Measurements from ENCODE around the gene PSMD5.
"Not testable (repeated sequence)": the region's sequence is repeated elsewhere in the genome, so short reads cannot be mapped to it uniquely, and the experiment has no call there.

PSMD5 gene

GRCh38 chr9:120820095-120820494, 22.6 kb downstream of the PSMD5 start:
- Histone ChIP-seq H3K36me3 (peaks cover 81% of the 10 kb centered on the region), H3K27me3 (no peaks in the 10 kb centered on the region), H3K4me1 (ENCODE audit: control insufficient read depth in 1 of 2, insufficient read depth in 1 of 2, low read depth in 1 of 2, low read length in 1 of 2) (no peaks in the 10 kb centered on the region), H3K4me3 (ENCODE audit: low read depth in 1 of 2, low read length in 1 of 2) (no peak overlapping the region), H3K27ac (no peak overlapping the region), H3K9me3 (no peaks in the 10 kb centered on the region)
- no peak for TF ChIP-seq CTCF (IDR thresholded peaks at IDR 0.05)

GRCh38 chr9:120818595-120818994, 24.1 kb downstream of the PSMD5 start:
- Histone ChIP-seq H3K36me3 (peaks cover 81% of the 10 kb centered on the region), H3K4me3 (ENCODE audit: low read depth in 1 of 2, low read length in 1 of 2) (no peak overlapping the region), H3K27ac (no peak overlapping the region), H3K9me3 (no peaks in the 10 kb centered on the region), H3K4me1 (ENCODE audit: control insufficient read depth in 1 of 2, insufficient read depth in 1 of 2, low read depth in 1 of 2, low read length in 1 of 2) (no peaks in the 10 kb centered on the region), H3K27me3 (no peaks in the 10 kb centered on the region)
- no peak for TF ChIP-seq CTCF (IDR thresholded peaks at IDR 0.05)

DNA sequence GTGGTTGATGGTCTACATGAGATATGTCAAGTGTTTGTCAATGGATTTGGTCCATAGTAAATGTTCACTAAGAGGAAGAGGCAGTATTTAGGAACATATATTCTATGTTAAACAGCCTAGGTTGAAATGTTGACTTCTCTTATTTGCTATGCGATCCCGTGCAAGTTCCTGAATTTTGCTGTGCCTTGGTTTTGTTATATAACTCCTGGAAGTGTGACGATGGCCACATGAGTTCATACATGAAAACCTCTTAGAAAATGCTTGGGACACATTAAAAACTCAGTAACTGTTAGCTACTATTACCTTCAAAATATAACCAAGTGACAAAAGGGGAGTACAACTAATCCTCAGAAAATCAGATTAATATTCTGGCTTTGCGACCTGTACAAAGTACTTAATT, 27.6 kb downstream of the PSMD5 start:
- Histone ChIP-seq H3K27me3 (no peaks in the 10 kb centered on the region), H3K4me3 (ENCODE audit: low read depth in 1 of 2, low read length in 1 of 2) (no peak overlapping the region), H3K9me3 (no peaks in the 10 kb centered on the region), H3K36me3 (peaks cover 50% of the 10 kb centered on the region), H3K27ac (no peak overlapping the region), H3K4me1 (ENCODE audit: control insufficient read depth in 1 of 2, insufficient read depth in 1 of 2, low read depth in 1 of 2, low read length in 1 of 2) (no peaks in the 10 kb centered on the region)
- no peak for TF ChIP-seq CTCF (IDR thresholded peaks at IDR 0.05)

DNA sequence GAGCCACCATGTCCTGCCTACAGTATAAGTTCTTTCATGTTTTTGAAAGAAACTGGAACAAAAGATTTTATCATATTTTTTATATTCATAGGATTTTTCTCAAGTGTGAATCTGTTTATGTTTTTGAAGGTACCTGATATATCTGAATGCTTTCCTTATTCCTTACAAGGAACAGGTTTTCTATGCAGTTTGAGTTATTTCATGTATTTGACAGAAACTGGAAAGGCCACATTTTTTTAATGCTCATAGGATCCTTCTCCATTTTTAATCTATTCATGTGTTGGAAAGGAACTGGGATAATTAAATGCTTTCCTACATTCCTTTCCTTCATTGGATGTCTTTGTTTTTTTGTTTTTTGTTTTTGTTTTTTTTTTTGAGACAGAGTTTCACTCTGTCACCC, 33.8 kb downstream of the PSMD5 start:
- Histone ChIP-seq H3K9me3 (peaks cover 9% of the 10 kb centered on the region), H3K27ac (no peak overlapping the region), H3K4me1 (ENCODE audit: control insufficient read depth in 1 of 2, insufficient read depth in 1 of 2, low read depth in 1 of 2, low read length in 1 of 2) (no peaks in the 10 kb centered on the region), H3K36me3 (no peaks in the 10 kb centered on the region), H3K4me3 (ENCODE audit: low read depth in 1 of 2, low read length in 1 of 2) (no peak overlapping the region), H3K27me3 (no peaks in the 10 kb centered on the region)
- TF ChIP-seq CTCF (IDR thresholded peaks at IDR 0.05) = no peak

DNA sequence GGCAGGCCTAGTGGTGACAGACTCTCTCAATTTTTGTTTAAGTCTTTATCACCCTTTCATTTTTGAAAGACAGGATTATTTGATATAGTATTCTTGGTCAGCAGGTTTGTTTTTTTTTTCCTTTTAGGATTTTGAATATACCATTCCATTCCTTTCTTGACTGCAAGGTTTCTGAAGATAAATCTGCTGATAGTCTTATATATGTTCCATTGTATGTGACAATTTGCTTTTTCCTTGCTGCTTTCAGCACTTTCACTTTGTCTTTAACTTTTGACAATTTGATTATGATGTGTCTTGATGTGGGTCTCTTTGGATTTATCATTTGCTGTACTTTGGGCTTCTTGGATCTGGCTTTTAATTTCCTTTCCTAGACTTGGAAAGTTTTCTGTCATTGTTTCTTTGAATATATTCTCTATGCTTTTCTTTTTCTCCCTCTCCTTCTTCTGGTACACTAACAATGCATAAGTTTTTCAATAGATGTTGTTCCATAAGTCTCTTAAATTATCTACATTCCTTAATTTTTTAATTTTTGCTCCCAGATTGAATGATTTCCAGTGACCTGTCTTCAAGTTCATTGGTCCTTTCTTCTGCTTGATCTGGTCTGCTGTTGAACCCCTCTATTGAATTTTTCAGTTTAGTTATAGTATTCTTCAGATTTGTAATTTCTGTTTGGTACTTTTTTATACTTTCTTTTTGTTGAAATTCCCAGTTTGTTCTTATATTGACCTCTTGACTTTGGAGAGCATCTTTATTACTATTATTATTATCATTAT, 34.9 kb downstream of the PSMD5 start:
- Histone ChIP-seq H3K9me3 (peaks cover 9% of the 10 kb centered on the region), H3K27ac (no peak overlapping the region), H3K4me1 (ENCODE audit: control insufficient read depth in 1 of 2, insufficient read depth in 1 of 2, low read depth in 1 of 2, low read length in 1 of 2) (no peaks in the 10 kb centered on the region), H3K27me3 (no peaks in the 10 kb centered on the region), H3K36me3 (no peaks in the 10 kb centered on the region), H3K4me3 (ENCODE audit: low read depth in 1 of 2, low read length in 1 of 2) (no peak overlapping the region)
- no peak for TF ChIP-seq CTCF (IDR thresholded peaks at IDR 0.05)

GRCh38 chr9:120804784-120805363, 37.8 kb downstream of the PSMD5 start:
- not testable (repeated sequence) for H3K4me3 ChIP-seq (ENCODE audit: low read depth in 1 of 2, low read length in 1 of 2); H3K27ac ChIP-seq; H3K27me3 ChIP-seq; H3K36me3 ChIP-seq; H3K4me1 ChIP-seq (ENCODE audit: control insufficient read depth in 1 of 2, insufficient read depth in 1 of 2, low read depth in 1 of 2, low read length in 1 of 2); H3K9me3 ChIP-seq
